HG02973 (cell line): ENCODE results near the gene TECR.
"Not testable (repeated sequence)": the region's sequence is repeated elsewhere in the genome, so short reads cannot be mapped to it uniquely, and the experiment has no call there.

Experiments
- ATAC-seq: cut with Tn5 transposase; IDR thresholded peaks from one replicate; pipeline ENCODE4 v1.9.1; 2021; ENCODE audit warnings: moderate library complexity; ENCODE audit not compliant: unreplicated experiment

Gene TECR, protein sequence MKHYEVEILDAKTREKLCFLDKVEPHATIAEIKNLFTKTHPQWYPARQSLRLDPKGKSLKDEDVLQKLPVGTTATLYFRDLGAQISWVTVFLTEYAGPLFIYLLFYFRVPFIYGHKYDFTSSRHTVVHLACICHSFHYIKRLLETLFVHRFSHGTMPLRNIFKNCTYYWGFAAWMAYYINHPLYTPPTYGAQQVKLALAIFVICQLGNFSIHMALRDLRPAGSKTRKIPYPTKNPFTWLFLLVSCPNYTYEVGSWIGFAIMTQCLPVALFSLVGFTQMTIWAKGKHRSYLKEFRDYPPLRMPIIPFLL

DNA sequence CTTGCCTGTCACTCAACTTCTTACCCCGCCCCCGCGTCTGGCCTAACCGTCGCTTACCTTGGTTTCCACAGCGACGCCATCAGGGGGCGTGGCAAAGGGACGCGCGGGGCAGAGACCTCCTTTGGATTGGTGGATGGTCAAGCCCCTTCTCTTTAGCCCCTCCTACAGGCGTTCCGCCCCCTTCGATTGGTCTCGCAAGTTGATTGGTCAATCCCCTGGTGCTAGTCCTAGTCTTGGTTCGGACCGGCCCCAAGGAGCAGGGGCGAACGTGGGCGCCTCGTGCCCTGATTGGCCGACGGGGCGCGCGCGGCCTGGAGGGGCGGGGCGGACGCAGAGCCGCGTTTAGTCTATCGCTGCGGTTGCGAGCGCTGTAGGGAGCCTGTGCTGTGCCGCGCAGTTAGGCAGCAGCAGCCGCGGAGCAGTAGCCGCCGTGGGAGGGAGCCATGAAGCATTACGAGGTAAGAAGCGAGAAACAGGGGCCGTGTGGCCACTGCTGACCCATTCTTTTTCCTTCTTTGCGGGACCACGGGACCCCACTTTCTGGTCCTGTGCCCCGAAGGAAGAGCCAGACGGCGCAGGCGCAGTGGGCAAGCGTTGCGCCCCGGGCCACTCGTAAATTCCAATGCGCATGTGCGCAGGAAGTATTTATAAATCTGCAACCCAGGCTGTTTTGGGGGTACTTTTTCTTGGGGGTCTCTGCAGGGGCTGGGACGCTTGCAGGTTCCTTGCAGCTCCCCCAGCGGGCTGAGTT, at the start of gene TECR:
TSS of gene TECR (plus strand) at position 341 of the 751 bp plus-strand sequence. CDS start at position 444, 103 bp downstream.
- ATAC-seq = peak; percentile 88

DNA sequence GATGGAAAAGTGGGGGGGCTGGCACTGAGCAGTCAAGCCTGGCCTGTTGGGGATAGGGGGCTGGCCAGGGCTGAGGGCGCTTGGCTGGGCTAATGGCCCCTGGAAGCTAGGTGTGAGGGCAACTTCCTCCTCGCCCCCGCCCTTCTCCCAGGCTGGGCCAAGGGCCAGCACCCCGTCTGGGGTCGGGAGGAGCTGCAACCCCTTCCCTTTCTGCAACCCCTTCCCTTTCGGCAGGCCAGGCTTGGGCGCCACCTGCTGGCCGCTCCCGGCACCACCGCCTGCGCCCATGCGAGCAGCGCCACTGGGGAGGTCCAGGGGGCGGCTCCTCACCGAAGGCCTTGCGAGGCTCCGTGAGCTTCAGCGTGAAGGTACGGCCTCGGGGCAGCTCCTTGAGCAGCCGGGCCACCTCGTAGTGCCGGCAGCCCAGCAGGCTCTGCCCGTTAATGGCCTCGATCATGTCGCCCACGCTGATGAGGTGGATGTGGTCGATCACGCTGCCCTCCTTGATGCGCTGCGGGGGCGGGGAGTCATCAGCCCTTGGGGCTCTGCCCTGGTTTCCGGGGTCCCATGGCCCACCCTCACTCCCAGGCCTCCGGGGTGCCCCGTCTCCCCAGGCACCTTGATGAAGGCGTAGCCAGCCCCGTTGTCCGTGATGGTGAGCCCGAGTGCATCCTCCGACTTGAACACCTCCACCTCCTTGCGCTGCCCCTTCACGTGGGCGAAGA, 49.3 kb upstream of the TECR start:
- no peak for ATAC-seq

- ATAC-seq = no peak
These were observed 48.7 kb upstream of the TECR start for GRCh38 chr19:14480700-14481079.

DNA sequence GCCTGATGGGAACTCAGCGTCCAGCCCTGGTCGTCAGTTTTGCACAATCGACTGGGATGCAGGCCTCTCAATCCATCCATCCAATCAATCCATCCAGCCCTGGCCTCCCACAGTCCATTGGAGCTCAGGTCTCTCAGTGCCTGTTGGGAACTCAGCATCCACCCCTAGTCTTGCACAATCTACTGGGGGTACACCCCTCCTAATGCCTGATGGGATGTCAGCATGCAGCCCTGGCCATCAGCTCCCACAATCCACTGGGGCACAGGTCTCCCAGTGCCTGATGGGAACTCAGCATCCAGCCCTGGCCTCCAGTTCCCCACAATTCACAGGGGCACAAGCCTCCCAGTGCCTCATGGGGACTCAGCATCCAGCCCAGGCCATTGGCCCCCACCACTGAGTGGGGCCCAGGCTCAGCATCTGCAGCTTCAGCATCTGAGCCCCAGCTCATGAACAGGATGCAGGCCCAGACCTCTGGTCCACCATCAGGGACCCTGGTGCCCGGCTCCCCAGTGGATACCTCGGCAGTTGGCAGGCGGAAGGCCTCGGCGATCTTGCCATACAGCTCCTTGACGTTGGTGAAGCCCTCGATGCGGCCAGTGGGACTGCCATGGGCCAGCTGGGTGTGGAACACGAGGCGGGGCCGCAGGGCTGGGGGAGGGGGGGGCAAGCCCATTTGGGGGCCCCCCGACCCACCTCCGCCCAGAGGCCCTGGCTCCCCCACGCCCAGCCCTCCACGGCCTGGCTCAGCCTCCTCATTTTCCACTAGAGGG, 47.0 kb upstream of the TECR start:
- no peak for ATAC-seq

DNA sequence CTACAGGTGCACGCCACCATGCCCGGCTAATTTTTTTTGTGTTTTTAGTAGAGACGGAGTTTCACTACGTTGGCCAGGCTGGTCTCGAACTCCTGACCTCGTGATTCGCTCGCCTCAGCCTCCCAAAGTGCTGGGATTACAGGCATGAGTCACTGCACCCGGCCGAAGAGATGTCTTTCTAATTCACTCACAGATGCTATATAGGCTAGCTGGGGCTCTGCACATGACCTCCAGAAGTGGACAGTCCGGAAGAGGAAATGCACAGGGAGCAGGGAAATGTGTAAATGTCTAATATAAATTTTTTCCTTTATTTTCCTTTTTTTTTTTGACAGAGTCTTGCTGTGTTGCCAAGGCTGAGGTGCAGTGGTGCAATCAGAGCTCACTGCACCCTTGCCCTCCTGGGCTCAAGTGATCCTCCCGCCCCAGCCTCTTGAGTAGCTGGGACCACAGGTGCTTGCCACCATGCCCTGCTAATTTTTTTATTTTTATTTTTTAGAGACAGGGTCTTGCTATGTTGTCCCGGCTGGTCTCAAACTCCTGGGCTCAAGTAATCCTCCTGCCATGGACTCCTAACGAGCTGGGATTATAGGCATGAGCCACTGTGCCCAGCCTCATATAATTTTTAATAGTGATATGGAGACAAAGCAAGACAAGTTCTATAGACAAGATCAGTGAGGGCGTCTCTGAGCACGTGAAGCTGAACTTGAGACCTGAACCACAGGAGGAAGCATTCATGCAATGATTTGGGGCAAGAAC, 41.8 kb upstream of the TECR start:
- ATAC-seq = no peak

- no peak for ATAC-seq
These were observed 36.5 kb upstream of the TECR start for GRCh38 chr19:14492756-14493337.

DNA sequence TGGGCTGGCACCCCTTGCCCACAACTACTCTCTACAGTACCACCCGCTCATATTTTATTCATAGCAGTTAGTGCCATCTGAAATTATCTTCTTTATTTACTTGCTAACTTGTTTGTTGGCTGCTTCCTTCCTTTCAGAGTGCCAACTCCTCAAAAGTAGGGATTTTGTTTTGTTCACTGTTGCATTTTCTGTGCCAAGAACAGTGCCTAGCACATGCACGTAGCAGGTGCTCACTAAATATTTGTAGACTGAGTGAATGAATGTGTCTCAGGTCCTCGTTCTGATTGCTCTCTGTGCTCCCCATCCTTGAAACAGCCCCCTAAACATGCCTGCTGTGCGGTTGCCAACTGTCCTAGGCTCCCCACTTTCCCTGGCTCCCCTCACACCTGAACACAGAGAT, 35.0 kb upstream of the TECR start:
- ATAC-seq = no peak

GRCh38 chr19:14494910-14495671, 34.3 kb upstream of the TECR start:
- no peak for ATAC-seq

- ATAC-seq = no peak
These were observed 33.7 kb upstream of the TECR start for GRCh38 chr19:14495672-14496028.

DNA sequence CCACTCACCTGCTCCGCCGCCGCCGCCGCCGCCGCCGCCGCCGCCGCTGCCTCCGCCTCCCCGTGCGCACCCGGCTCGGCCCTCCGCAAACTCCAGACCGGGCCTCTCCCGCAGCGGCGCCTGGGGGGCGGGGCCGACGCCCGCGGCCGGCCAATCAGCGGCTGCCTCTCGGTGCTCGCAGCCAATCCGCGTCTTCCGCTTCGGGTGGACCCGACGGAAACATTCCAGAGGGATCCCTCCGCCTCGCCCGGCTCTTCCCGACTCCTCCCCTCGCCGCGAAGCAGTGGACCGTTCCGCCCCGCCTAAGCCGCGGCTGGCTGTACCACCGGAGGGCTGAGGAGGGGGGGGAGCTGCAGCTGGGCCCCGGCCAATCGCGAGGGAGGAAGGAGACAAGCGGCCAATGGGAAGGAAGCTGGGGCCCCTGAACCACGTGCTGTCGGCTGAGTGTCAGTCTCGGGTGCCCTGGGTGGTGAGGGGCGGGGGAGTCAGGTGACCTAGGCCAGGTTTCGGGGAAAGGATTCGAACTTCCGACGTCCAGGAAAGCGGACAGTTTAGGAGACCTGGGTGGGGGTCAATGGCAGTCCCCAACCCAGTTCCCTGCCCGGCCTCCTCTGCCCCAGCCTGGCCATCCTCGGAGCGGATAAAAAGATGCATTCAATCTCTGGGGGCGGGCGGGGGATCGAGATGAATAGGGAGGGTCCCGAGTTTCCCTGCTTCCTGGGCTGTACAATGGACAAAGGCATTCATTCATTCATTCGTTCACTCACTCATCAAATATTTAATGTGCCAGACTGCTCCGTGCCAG, 33.2 kb upstream of the TECR start, which contains the start of gene GIPC1:
TSS of gene GIPC1 (minus strand) at position 99 of the 805 bp plus-strand sequence. CDS start 13,151 bp downstream, outside the sequence.
- ATAC-seq = no peak

DNA sequence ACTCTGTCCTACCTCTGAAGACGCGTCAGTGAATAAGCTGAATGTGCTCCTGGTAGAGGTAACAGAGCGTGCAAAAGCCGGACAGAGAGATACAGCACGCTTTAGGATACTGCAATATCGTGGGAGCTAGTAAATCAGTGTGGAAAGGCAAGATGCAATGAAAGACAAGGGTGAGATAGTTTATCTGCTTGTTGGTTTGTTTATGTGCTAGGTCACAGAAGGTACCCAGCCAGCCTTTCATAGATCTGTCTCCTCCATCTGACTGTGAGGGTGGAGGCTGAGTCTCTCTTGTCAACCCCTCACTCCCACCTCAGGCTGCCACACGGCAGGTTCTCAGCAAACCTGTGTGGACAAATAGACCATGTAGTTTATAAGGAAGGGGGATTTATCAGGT, 32.6 kb upstream of the TECR start:
- no peak for ATAC-seq

GRCh38 chr19:14497228-14497921, 32.0 kb upstream of the TECR start:
- ATAC-seq = no peak

GRCh38 chr19:14502334-14503092, 26.9 kb upstream of the TECR start:
- no peak for ATAC-seq

GRCh38 chr19:14503285-14503684, 26.1 kb upstream of the TECR start:
- ATAC-seq = no peak

DNA sequence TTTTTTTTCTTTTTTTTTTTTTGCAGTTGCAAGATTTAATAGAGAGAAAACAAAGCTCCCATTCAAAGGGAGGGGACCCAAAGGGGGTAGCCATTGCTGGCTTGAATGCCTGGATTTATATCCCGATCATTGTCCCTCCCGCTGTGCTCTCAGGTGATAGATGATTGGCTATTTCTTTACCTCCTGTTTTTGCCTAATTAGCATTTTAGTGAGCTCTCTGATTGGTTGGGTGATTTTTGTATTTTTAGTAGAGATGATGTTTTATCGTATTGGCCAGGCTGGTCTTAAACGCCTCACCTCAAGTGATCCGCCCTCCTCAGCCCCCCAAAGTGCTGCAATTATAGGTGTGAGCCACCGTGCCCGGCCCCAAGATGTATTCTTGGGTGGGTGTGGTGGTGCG, 24.8 kb upstream of the TECR start:
- not testable (repeated sequence) for ATAC-seq

GRCh38 chr19:14505488-14506239, 23.7 kb upstream of the TECR start:
- no peak for ATAC-seq
